B cell (primary cell): ENCODE results near the gene APOC1. TPM values are rescaled to one million over a fixed set of nuclear protein-coding genes. Genes with fewer than 3 reads are reported as not detected.

Experiments
- ATAC-seq: fragments of 200-7000 bp; cut with Tn5 transposase; one replicate; pipeline ENCODE4 v1.10.0; 2021; ENCODE audit warnings: low read depth, mild to moderate bottlenecking, moderate number of reproducible peaks, moderate library complexity
- CTCF ChIA-PET: fragments of 350-600 bp; sonication (Branson Sonifier 250); formaldehyde crosslinking; loops from one replicate; lab custom pipeline; 2021; ENCODE audit warnings: antibody characterized with exemption, inconsistent platforms; lab: Charles Lee
- POLR2A ChIA-PET: fragments of 350-600 bp; sonication (Branson Sonifier 250); formaldehyde crosslinking; loops from one replicate; lab custom pipeline; 2021; ENCODE audit warnings: antibody characterized with exemption; lab: Charles Lee
- DNase-seq: peaks from one replicate; pipeline ENCODE4 v3.0.0; 2013
- H2AFZ ChIP-seq: 2 replicates; pipeline ENCODE4 v1.6.1; 2012; ENCODE audit warnings: mild to moderate bottlenecking, low read depth, low read length; ENCODE audit not compliant: insufficient read depth, poor library complexity, severe bottlenecking
- H3K27ac ChIP-seq, 2 donors: 1 replicate in 1 of 2; 2 replicates in 1 of 2; pipeline ENCODE4 v1.5.1; 2012 to 2013; ENCODE audit warnings: low read length in 2 of 2, mild to moderate bottlenecking in 2 of 2, moderate library complexity in 1 of 2
- H3K27me3 ChIP-seq, 4 experiments: fragments of 200-600 bp in 1 of 4; sonication (generic) in 1 of 4; replicated peaks in 1 of 4; 1 replicate in 2 of 4; 2 replicates in 2 of 4; pipeline versions ENCODE4 v1.6.1 to v1.7.0; 2013 to 2016; ENCODE audit warnings: low read length in 3 of 4, mild to moderate bottlenecking in 2 of 4, mixed read lengths in 1 of 4, moderate library complexity in 1 of 4; ENCODE audit not compliant: insufficient read depth in 4 of 4, control insufficient read depth in 3 of 4; ENCODE audit errors: control extremely low read depth in 1 of 4
- H3K36me3 ChIP-seq, 2 experiments: replicated peaks in 1 of 2; 1 replicate in 1 of 2; 2 replicates in 1 of 2; pipeline versions ENCODE4 v1.6.1 to v1.7.1; 2013; ENCODE audit warnings: low read length in 1 of 2; ENCODE audit not compliant: insufficient read depth in 2 of 2, control insufficient read depth in 1 of 2; ENCODE audit errors: control extremely low read depth in 1 of 2, extremely low read depth in 1 of 2
- H3K4me1 ChIP-seq, 2 donors: fragments of 200-600 bp in 1 of 2; sonication (generic) in 1 of 2; 1 replicate in 1 of 2; 2 replicates in 1 of 2; pipeline versions ENCODE4 v1.5.1 to v1.6.1; 2013 to 2017; ENCODE audit warnings: low read length in 2 of 2; ENCODE audit not compliant: control insufficient read depth in 2 of 2, insufficient read depth in 2 of 2
- H3K4me2 ChIP-seq: replicated peaks from 2 replicates; pipeline ENCODE3; 2012; ENCODE audit warnings: mild to moderate bottlenecking, low read depth, low read length; ENCODE audit not compliant: poor library complexity, severe bottlenecking
- H3K4me3 ChIP-seq, 5 experiments: fragments of 200-600 bp in 1 of 5; sonication (generic) in 1 of 5; 1 replicate in 3 of 5; 2 replicates in 2 of 5; pipeline versions ENCODE4 v1.5.1 to v1.7.0; 2011 to 2016; ENCODE audit warnings: low read length in 4 of 5, mild to moderate bottlenecking in 4 of 5, low read depth in 2 of 5, control low read depth in 1 of 5, moderate library complexity in 1 of 5; ENCODE audit not compliant: insufficient read depth in 1 of 5; ENCODE audit errors: control extremely low read depth in 1 of 5, extremely low read depth in 1 of 5
- H3K79me2 ChIP-seq: fragments of 200-600 bp; sonication (generic); one replicate; pipeline ENCODE4 v1.6.0; 2016; ENCODE audit warnings: low read length; ENCODE audit not compliant: control insufficient read depth, insufficient read depth
- H3K9ac ChIP-seq: fragments of 200-600 bp; sonication (generic); 2 replicates; pipeline ENCODE4 v1.6.1; 2017; ENCODE audit warnings: mild to moderate bottlenecking, low read length, moderate library complexity
- H3K9me3 ChIP-seq, 3 donors: one replicate each; pipeline versions ENCODE4 v1.6.1 to v1.7.1; 2013; ENCODE audit warnings: low read length in 2 of 3; ENCODE audit not compliant: control insufficient read depth in 2 of 3, insufficient read depth in 1 of 3; ENCODE audit errors: control extremely low read depth in 1 of 3
- H4K20me1 ChIP-seq: 2 replicates; pipeline ENCODE4 v1.6.0; 2012; ENCODE audit warnings: mild to moderate bottlenecking, low read length; ENCODE audit not compliant: insufficient read depth, control insufficient read depth, poor library complexity, severe bottlenecking
- H3K27ac Mint-ChIP-seq: one replicate; pipeline ENCODE4 v1.8.0; 2021; ENCODE audit warnings: mixed read lengths
- H3K27me3 Mint-ChIP-seq: one replicate; pipeline ENCODE4 v1.8.0; 2021; ENCODE audit warnings: mixed read lengths
- H3K4me1 Mint-ChIP-seq: one replicate; pipeline ENCODE4 v1.8.0; 2021; ENCODE audit warnings: mixed read lengths
- H3K4me3 Mint-ChIP-seq: one replicate; pipeline ENCODE4 v1.8.0; 2021; ENCODE audit warnings: mixed read lengths
- H3K9me3 Mint-ChIP-seq: one replicate; pipeline ENCODE4 v1.8.0; 2022; ENCODE audit warnings: mixed read lengths; ENCODE audit not compliant: insufficient read depth
- CTCF ChIP-seq: fragments of 200-600 bp; IDR thresholded peaks from one replicate; pipeline ENCODE4 v1.8.0; 2022; ENCODE audit warnings: antibody characterized with exemption, mild to moderate bottlenecking
- EZH2 ChIP-seq: IDR thresholded peaks from 2 replicates; pipeline ENCODE4 v1.6.1; 2012; ENCODE audit warnings: borderline replicate concordance, low read depth, mild to moderate bottlenecking, moderate library complexity, low read length; ENCODE audit not compliant: insufficient read depth, poor library complexity, severe bottlenecking
- WGBS: methylation state at CpG from one replicate; pipeline ENCODE4 v1.1.5; 2013; ENCODE audit warnings: missing lambda C conversion rate; ENCODE audit not compliant: insufficient coverage; 5-methylcytosine and 5-hydroxymethylcytosine counted together
- intact Hi-C: fragments of 100-400 bp; cut with micrococcal nuclease; formaldehyde crosslinking; loops from one replicate; pipeline ENCODE4 v1.10.0; 2022
- polyA plus RNA-seq: library from polyadenylated mRNA; depleted of rRNA; stranded (reverse); fragments of >200 nt; gene quantifications from 2 replicates; pipeline ENCODE4 v1.2.3, GENCODE V29; 2012
- total RNA-seq, 2 donors: library from RNA; stranded (reverse); fragments of 120-200 nt in 1 of 2; gene quantifications; 1 replicate in 1 of 2; 2 replicates in 1 of 2; pipeline versions ENCODE4 v1.2.3 to v1.2.4, GENCODE V29; 2013 to 2022

APOC1 gene
- total and polyA plus RNA-seq, 2 donors (not counting 1 experiment from before 2014, with no cell fraction given): not detected

GRCh38 chr19:44891016-44891882, 23.2 kb upstream of the APOC1 start, which contains the start of gene TOMM40:
TSS of gene TOMM40 (plus strand) at chr19:44891254. CDS start at chr19:44891416, 162 bp downstream.
- H2AFZ ChIP-seq: peak within 1 kb of the TSS; percentile 83
- H4K20me1 ChIP-seq: peaks cover 7% of the 10 kb centered on the region
- peaks cover 0 to 3% (median 0%) of the 10 kb centered on the region in 3 donors for H3K9me3 ChIP-seq
- no peaks in the 10 kb centered on the region for H3K27me3 Mint-ChIP-seq
- peak within 1 kb of the TSS; percentile 94 for H3K27ac Mint-ChIP-seq
- ChIA-PET CTCF (interaction anchor here (0.5 to 1.4 kb wide), 3 partner anchors 24 to 298 kb away, joined by 3 to 5 read pairs (median 3); no protein-coding TSS in a partner anchor), POLR2A (interaction anchor here (0.6 to 1.4 kb wide), 5 partner anchors 64 to 1727 kb away, joined by 3 to 10 read pairs (median 6); partner anchors contain the start of genes CLASRP and CLPTM1)
- peak within 1 kb of the TSS; percentile 87 to 98 for H3K27ac ChIP-seq
- ATAC-seq (no peak), DNase-seq (no peak)
- H3K4me3 ChIP-seq: peak within 1 kb of the TSS; percentile 65 to 90 (median 73)
- no peak for TF ChIP-seq EZH2
- TF ChIP-seq CTCF: no peak
- H3K4me1 Mint-ChIP-seq: peaks cover 29% of the 10 kb centered on the region
- WGBS: under 1% methylated on average over 81 of the region's 81 CpGs
- H3K27me3 ChIP-seq: no peaks in the 10 kb centered on the region
- peaks cover 0 to 37% of the 10 kb centered on the region in 2 experiments for H3K36me3 ChIP-seq
- peak within 1 kb of the TSS; percentile 77 for H3K4me2 ChIP-seq
- intact Hi-C loops: loop anchor here (2.0 kb wide), 2 partner anchors 480 to 802 kb away; partner anchors contain the start of genes ERCC2 and QPCTL
- H3K79me2 ChIP-seq: peaks cover 19% of the 10 kb centered on the region
- H3K4me3 Mint-ChIP-seq: peak within 1 kb of the TSS; percentile 92
- H3K4me1 ChIP-seq: peaks cover 16 to 21% of the 10 kb centered on the region in 2 donors
- peak within 1 kb of the TSS; percentile 74 for H3K9ac ChIP-seq
- no peaks in the 10 kb centered on the region for H3K9me3 Mint-ChIP-seq
